K562 (cell line): ENCODE measurements around the gene PRKRIP1. TPM values are rescaled to one million over a fixed set of nuclear protein-coding genes. Genes with fewer than 3 reads are reported as not detected.
A peak's percentile ranks its signal among the peaks of the same experiment; 100 is the strongest.

Experiments
- ATF7 ChIP-seq: fragments of 450-650 bp; IDR thresholded peaks from 2 replicates; pipeline ENCODE4 v1.7.1; 2014; ENCODE audit warnings: mild to moderate bottlenecking, moderate library complexity
- CBFB ChIP-seq: sonication (generic); formaldehyde crosslinking; IDR thresholded peaks from 2 replicates; pipeline ENCODE4 v1.4.0; 2020; ENCODE audit warnings: mild to moderate bottlenecking, missing genetic modification reagents
- KDM2B ChIP-seq: fragments of 250-450 bp; sonication (Bioruptor Pico); IDR thresholded peaks from 2 replicates; pipeline ENCODE4 v1.8.0; 2021; ENCODE audit warnings: mild to moderate bottlenecking, moderate library complexity
- MNT ChIP-seq, 2 experiments: fragments of 450-650 bp; conservative IDR thresholded peaks; 2 replicates each; pipeline ENCODE4 v1.6.1; 2017; ENCODE audit warnings: mild to moderate bottlenecking in 2 of 2, moderate library complexity in 2 of 2
- MTA1 ChIP-seq: fragments of 450-650 bp; IDR thresholded peaks from 2 replicates; pipeline ENCODE4 v1.6.1; 2017; ENCODE audit warnings: borderline replicate concordance
- NR2F6 ChIP-seq: fragments of 450-650 bp; formaldehyde crosslinking; IDR thresholded peaks from 2 replicates; pipeline ENCODE4 v1.4.0; 2020; ENCODE audit warnings: mild to moderate bottlenecking
- SIN3A ChIP-seq, 2 experiments: fragments of 150-350 bp in 1 of 2; IDR thresholded peaks; 2 replicates each; pipeline ENCODE4 v1.6.1; 2011 to 2016; ENCODE audit warnings: borderline replicate concordance in 2 of 2, low read depth in 2 of 2, low read length in 2 of 2, mild to moderate bottlenecking in 2 of 2, moderate library complexity in 2 of 2; ENCODE audit not compliant: control insufficient read depth in 1 of 2
- SNIP1 ChIP-seq: fragments of 450-650 bp; IDR thresholded peaks from 2 replicates; pipeline ENCODE4 v1.7.1; 2017; ENCODE audit warnings: low read depth, mild to moderate bottlenecking
- TAF1 ChIP-seq: IDR thresholded peaks from 2 replicates; pipeline ENCODE4 v1.6.1; 2011; ENCODE audit warnings: mild to moderate bottlenecking, low read length, moderate library complexity; ENCODE audit not compliant: insufficient read depth, control insufficient read depth, severe bottlenecking; ENCODE audit errors: extremely low read depth
- TCF7 ChIP-seq: sonication (generic); IDR thresholded peaks from 2 replicates; pipeline ENCODE4 v1.6.1; 2016; ENCODE audit warnings: antibody characterized with exemption, borderline replicate concordance
- TFE3 ChIP-seq: fragments of 450-650 bp; formaldehyde crosslinking; IDR thresholded peaks from 2 replicates; pipeline ENCODE4 v1.4.0; 2020; ENCODE audit warnings: mild to moderate bottlenecking, mixed read lengths
- ZBTB33 ChIP-seq: sonication (generic); formaldehyde crosslinking; IDR thresholded peaks from 2 replicates; pipeline ENCODE4 v1.8.1; 2023; ENCODE audit warnings: mild to moderate bottlenecking, missing genetic modification reagents
- ZNF12 ChIP-seq: sonication (generic); formaldehyde crosslinking; IDR thresholded peaks from 2 replicates; pipeline ENCODE4 v1.4.0; 2020; ENCODE audit warnings: mild to moderate bottlenecking, missing genetic modification reagents
- ZNF263 ChIP-seq: sonication (generic); formaldehyde crosslinking; IDR thresholded peaks from 2 replicates; pipeline ENCODE4 v1.8.0; 2022; ENCODE audit warnings: mild to moderate bottlenecking, missing genetic modification reagents, borderline replicate concordance
- polyA plus RNA-seq, 8 experiments: library from polyadenylated mRNA; depleted of rRNA in 4 of 8; stranded (reverse) in 5 of 8; unstranded in 3 of 8; fragments of >200 nt; fragmentation: Nextera tagmentation in 2 of 8; fragmentation: Illumina TruSeq in 1 of 8; extraction: Ambion mirVana in 2 of 8; extraction: Trizol in 1 of 8; gene quantifications; 2 replicates each; pipeline versions ENCODE4 v1.2.1 to v1.2.3, GENCODE V29; 2011 to 2014; ENCODE audit warnings: inconsistent platforms in 1 of 8, missing spikeins in 1 of 8
- total RNA-seq, 7 experiments: library from RNA; depleted of rRNA in 6 of 7; stranded (reverse); fragments of >200 nt in 6 of 7; fragmentation: Illumina TruSeq in 2 of 7; extraction: Trizol in 2 of 7; gene quantifications; 2 replicates each; pipeline versions ENCODE4 v1.2.1 to v1.2.3, GENCODE V29; 2011 to 2021; ENCODE audit warnings: low replicate concordance in 1 of 7

The PRKRIP1 gene
- total and polyA plus RNA-seq, 9 of the 15 experiments (the other 6 are each of a cell fraction or from before 2014, with no cell fraction given), result 14.9 to 52.1 (median 19.8) TPM

GRCh38 chr7:102395873-102396709, at the start of gene PRKRIP1 (continued):
- peak in 1 of 2 experiments; percentile 72; a peak in 2 of 4 replicates for TF ChIP-seq MNT (conservative IDR thresholded peaks at IDR 0.05)
- TF ChIP-seq CBFB (CRISPR knock-in tag), result 0 out of 2 replicates have a peak, but pooled peaks have one; percentile 23
- TF ChIP-seq MTA1, result peak; percentile 98
- 0 out of 2 replicates have a peak, but pooled peaks have one; percentile 51 for TF ChIP-seq NR2F6 (CRISPR knock-in tag)
- TF ChIP-seq ZNF263 (CRISPR knock-in tag), result peak; percentile 58; the same call in 1 of the 2 replicates
- TF ChIP-seq TAF1, result peak; percentile 35
- peak; percentile 51 for TF ChIP-seq ZNF12 (CRISPR knock-in tag)
- no peak for TF ChIP-seq TCF7
- peak; percentile 67; the same call in 1 of the 2 replicates for TF ChIP-seq ATF7
- peak; percentile 8; the same call in 1 of the 2 replicates for TF ChIP-seq ZBTB33 (CRISPR knock-in tag)
- TF ChIP-seq SNIP1, result no peak
- peak; percentile 86 to 97; a peak in 3 of 4 replicates for TF ChIP-seq SIN3A (IDR thresholded peaks at IDR 0.05; ENCODE audit: borderline replicate concordance in 2 of 2, control insufficient read depth in 1 of 2, low read depth in 2 of 2, low read length in 2 of 2)
- no peak for TF ChIP-seq KDM2B (CRISPR knock-in tag)
- no peak for TF ChIP-seq TFE3
